Progenitor cell of endocrine pancreas (in vitro differentiated cells): ENCODE results near the gene RAI2. TPM values are rescaled to one million over a fixed set of nuclear protein-coding genes. Genes with fewer than 3 reads are reported as not detected.
A peak's percentile ranks its signal among the peaks of the same experiment; 100 is the strongest.
"Not testable (repeated sequence)": the region's sequence is repeated elsewhere in the genome, so short reads cannot be mapped to it uniquely, and the experiment has no call there.

Experiments
- DNase-seq: peaks from one replicate; pipeline ENCODE4 v3.0.0; 2021; ENCODE audit warnings: low spot score; ENCODE audit not compliant: unreplicated experiment
- H3K27ac Mint-ChIP-seq: 2 replicates; pipeline ENCODE4 v1.8.0; 2021; ENCODE audit warnings: mild to moderate bottlenecking, moderate library complexity, mixed read lengths
- H3K27me3 Mint-ChIP-seq: 2 replicates; pipeline ENCODE4 v1.8.0; 2021; ENCODE audit warnings: mixed read lengths
- H3K36me3 Mint-ChIP-seq: 2 replicates; pipeline ENCODE4 v1.8.0; 2022; ENCODE audit warnings: mixed read lengths; ENCODE audit not compliant: insufficient read depth
- H3K4me1 Mint-ChIP-seq: 2 replicates; pipeline ENCODE4 v1.8.0; 2021; ENCODE audit warnings: low read depth, mixed read lengths
- H3K4me3 Mint-ChIP-seq: 2 replicates; pipeline ENCODE4 v1.8.0; 2021; ENCODE audit warnings: low read depth, mild to moderate bottlenecking, moderate library complexity, mixed read lengths
- H3K9me3 Mint-ChIP-seq: 2 replicates; pipeline ENCODE4 v1.8.0; 2021; ENCODE audit warnings: low read depth, mixed read lengths
- CTCF ChIP-seq: fragments of 200-600 bp; sonication (generic); IDR thresholded peaks from one replicate; pipeline ENCODE4 v1.5.0; 2021; ENCODE audit warnings: antibody characterized with exemption, mild to moderate bottlenecking; ENCODE audit not compliant: unreplicated experiment
- total RNA-seq: library from RNA; stranded (reverse); gene quantifications from 2 replicates; pipeline ENCODE4 v1.2.1, GENCODE V29; 2021

Gene RAI2
- total RNA-seq, 1 donor from 2014 or later: 7.0 TPM

- Mint-ChIP-seq H3K36me3 (no peaks in the 10 kb centered on the region), H3K4me3 (no peak overlapping the region), H3K27me3 (peaks cover 4% of the 10 kb centered on the region), H3K4me1 (no peaks in the 10 kb centered on the region), H3K27ac (no peak overlapping the region), H3K9me3 (peaks cover 17% of the 10 kb centered on the region)
- no peak for TF ChIP-seq CTCF
- DNase-seq: no peak
These were observed 68.3 kb downstream of the RAI2 start for GRCh38 chrX:17792826-17793225.

GRCh38 chrX:17788956-17789562 lies 72.0 kb downstream of the RAI2 start:
- DNase-seq: no peak
- H3K9me3 Mint-ChIP-seq: peaks cover 18% of the 10 kb centered on the region
- H3K4me1 Mint-ChIP-seq: no peaks in the 10 kb centered on the region

GRCh38 chrX:17788439-17788838 lies 72.7 kb downstream of the RAI2 start:
- DNase-seq: no peak
- Mint-ChIP-seq H3K9me3 (peaks cover 18% of the 10 kb centered on the region), H3K4me1 (no peaks in the 10 kb centered on the region), H3K27ac (no peak overlapping the region), H3K36me3 (peaks cover 2% of the 10 kb centered on the region), H3K27me3 (peaks cover 4% of the 10 kb centered on the region), H3K4me3 (no peak overlapping the region)
- TF ChIP-seq CTCF: peak; percentile 64

More at GRCh38 chrX:17788956-17789562, 72.0 kb downstream of the RAI2 start:
- Mint-ChIP-seq H3K27me3 (peaks cover 4% of the 10 kb centered on the region), H3K36me3 (peaks cover 2% of the 10 kb centered on the region), H3K27ac (no peak overlapping the region), H3K4me3 (no peak overlapping the region)
- TF ChIP-seq CTCF: no peak

GRCh38 chrX:17787557-17787956 lies 73.5 kb downstream of the RAI2 start:
- H3K9me3 Mint-ChIP-seq: peaks cover 18% of the 10 kb centered on the region
- TF ChIP-seq CTCF: no peak
- H3K27me3 Mint-ChIP-seq: peaks cover 4% of the 10 kb centered on the region
- no peak for DNase-seq
- H3K36me3 Mint-ChIP-seq: peaks cover 2% of the 10 kb centered on the region
- H3K4me1 Mint-ChIP-seq: no peaks in the 10 kb centered on the region
- H3K27ac Mint-ChIP-seq: no peak overlapping the region
- no peak overlapping the region for H3K4me3 Mint-ChIP-seq

- H3K27ac Mint-ChIP-seq, DNase-seq, H3K4me1 Mint-ChIP-seq, H3K36me3 Mint-ChIP-seq, H3K27me3 Mint-ChIP-seq: not testable (repeated sequence)
- peaks cover 16% of the 10 kb centered on the region for H3K9me3 Mint-ChIP-seq
- peak overlapping the region; percentile 51 for H3K4me3 Mint-ChIP-seq
These were observed 74.3 kb downstream of the RAI2 start for GRCh38 chrX:17786554-17787347.
